Skeletal muscle satellite cell (primary cell): ENCODE results near the gene SYNGR1. TPM values are rescaled to one million over a fixed set of nuclear protein-coding genes. Genes with fewer than 3 reads are reported as not detected.

Experiments
- H3K27me3 ChIP-seq: 2 replicates; pipeline ENCODE4 v1.7.0; 2013; ENCODE audit warnings: low read length; ENCODE audit not compliant: control insufficient read depth, insufficient read depth
- H3K36me3 ChIP-seq: 2 replicates; pipeline ENCODE4 v1.7.0; 2013; ENCODE audit warnings: mild to moderate bottlenecking, control low read depth, low read length; ENCODE audit not compliant: insufficient read depth
- H3K4me1 ChIP-seq: 2 replicates; pipeline ENCODE4 v1.7.0; 2013; ENCODE audit warnings: low read length; ENCODE audit not compliant: control insufficient read depth, insufficient read depth
- H3K4me2 ChIP-seq: 2 replicates; pipeline ENCODE4 v1.7.0; 2013; ENCODE audit warnings: mild to moderate bottlenecking, low read length
- H3K4me3 ChIP-seq: 2 replicates; pipeline ENCODE4 v1.7.0; 2013; ENCODE audit warnings: low read length
- H3K9ac ChIP-seq: 2 replicates; pipeline ENCODE4 v1.7.0; 2013; ENCODE audit warnings: mild to moderate bottlenecking, low read depth, low read length, moderate library complexity
- H3K9me3 ChIP-seq: replicated peaks from 2 replicates; pipeline ENCODE4 v1.7.0; 2013; ENCODE audit warnings: mild to moderate bottlenecking, control low read depth, low read length
- total RNA-seq: library from RNA; depleted of rRNA; stranded (reverse); fragments of >200 nt; gene quantifications from 2 replicates; pipeline ENCODE4 v1.2.3, GENCODE V29; 2012; rRNA removed

Gene SYNGR1, protein sequence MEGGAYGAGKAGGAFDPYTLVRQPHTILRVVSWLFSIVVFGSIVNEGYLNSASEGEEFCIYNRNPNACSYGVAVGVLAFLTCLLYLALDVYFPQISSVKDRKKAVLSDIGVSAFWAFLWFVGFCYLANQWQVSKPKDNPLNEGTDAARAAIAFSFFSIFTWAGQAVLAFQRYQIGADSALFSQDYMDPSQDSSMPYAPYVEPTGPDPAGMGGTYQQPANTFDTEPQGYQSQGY
- 1.7 TPM in 1 of 2 replicates, not detected in the other for total RNA-seq

DNA sequence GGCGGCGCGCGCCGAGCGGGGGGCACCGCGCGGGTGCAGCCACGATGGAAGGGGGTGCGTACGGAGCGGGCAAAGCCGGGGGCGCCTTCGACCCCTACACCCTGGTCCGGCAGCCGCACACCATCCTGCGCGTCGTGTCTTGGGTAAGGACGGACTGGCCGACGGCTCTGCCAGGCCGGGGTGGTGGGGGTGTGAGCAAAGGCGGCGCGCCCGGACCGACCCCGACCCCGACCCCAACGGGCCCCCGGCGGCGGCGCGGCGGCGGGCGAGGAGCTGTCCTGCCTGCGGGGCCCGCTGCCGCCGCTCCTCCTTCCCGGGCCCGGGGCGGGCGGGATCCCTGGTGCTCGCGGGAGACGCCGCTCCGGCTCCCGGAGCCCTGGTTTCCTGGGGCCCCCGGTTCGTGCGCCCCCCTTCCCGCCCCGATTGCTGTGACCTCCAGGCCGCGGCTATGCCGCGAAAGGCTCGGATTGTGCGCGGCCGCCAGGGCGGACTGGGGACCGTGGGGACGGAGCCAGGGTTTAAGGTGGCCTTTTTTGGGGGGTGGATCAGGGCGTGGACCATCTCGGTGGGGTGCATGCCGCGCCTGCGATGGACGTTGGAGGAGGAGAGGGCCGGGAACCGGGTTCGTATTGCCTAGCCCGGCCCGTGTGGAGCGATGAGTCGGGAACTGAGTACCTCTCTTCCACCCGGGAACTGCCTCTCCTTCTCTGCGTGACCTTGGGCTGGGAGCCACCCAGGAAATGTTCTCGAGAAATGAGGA is at the start of gene SYNGR1:
TSS of gene SYNGR1 (plus strand) at position 25 of the 760 bp plus-strand sequence. CDS start at position 45, 20 bp downstream.
- H3K9ac ChIP-seq: peak within 1 kb of the TSS; percentile 62
- H3K36me3 ChIP-seq: no peaks in the 10 kb centered on the region
- peak within 1 kb of the TSS; percentile 91 for H3K4me2 ChIP-seq
- peaks cover 20% of the 10 kb centered on the region for H3K4me1 ChIP-seq
- peak within 1 kb of the TSS; percentile 70 for H3K4me3 ChIP-seq
- H3K9me3 ChIP-seq: no peaks in the 10 kb centered on the region
- peaks cover 4% of the 10 kb centered on the region for H3K27me3 ChIP-seq

DNA sequence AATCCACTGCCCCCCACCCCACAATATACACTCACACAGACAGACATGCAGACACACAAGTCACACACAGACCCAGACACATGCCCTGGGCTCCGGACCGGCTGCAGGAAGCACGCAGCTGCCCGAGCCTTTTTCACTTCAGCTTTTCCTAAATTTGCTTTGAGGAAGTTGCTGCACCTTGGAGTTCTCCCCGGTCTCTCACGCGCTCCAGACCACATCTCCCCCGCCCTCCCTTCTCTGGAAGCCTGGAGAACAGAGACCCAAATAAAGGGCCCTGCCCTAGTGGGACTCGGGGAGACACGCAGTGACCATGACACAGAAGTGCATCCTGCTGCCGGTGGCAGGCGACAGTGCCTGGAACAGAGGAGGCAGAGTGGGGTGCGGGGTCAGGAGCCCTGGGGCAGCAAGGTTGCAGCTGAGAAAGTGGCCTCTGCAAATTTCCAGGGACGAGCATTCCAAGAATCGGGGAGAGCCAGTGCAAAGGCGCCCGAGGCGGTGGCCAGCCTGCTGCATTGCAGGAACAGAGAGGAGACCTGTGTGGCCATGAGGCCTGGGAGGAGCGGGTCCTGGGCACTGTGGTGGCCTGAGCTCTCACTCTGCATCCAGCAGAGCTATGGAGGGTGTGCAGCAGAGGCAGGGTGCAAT is 49.5 kb upstream of the SYNGR1 start:
- H3K27me3 ChIP-seq: no peaks in the 10 kb centered on the region
- no peak overlapping the region for H3K9ac ChIP-seq
- no peaks in the 10 kb centered on the region for H3K36me3 ChIP-seq
- H3K9me3 ChIP-seq: no peaks in the 10 kb centered on the region
- H3K4me2 ChIP-seq: peak overlapping the region; percentile 28
- H3K4me1 ChIP-seq: peaks cover 30% of the 10 kb centered on the region
- H3K4me3 ChIP-seq: no peak overlapping the region

DNA sequence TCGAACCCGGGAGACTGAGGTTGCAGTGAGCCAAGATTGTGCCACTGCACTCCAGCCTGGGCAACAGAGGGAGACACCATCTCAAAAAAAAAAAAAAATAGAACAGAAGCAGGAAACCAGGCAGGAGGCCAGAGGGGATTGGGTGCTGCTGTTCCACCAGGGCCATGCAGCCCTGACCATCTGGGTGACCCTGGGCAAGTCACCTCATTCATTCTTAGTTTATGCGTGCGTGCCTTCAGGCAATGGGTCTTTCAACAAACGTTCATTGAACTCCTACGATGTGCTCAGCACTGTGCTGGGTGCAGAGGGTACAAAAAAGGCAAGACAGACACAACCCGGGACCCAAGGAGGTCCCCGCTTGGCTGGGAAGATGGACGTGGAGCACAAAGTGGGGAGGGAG is 48.7 kb upstream of the SYNGR1 start:
- Histone ChIP-seq H3K4me1 (peaks cover 30% of the 10 kb centered on the region), H3K4me2 (no peak overlapping the region), H3K27me3 (no peaks in the 10 kb centered on the region), H3K9ac (no peak overlapping the region), H3K36me3 (no peaks in the 10 kb centered on the region), H3K9me3 (no peaks in the 10 kb centered on the region), H3K4me3 (no peak overlapping the region)

DNA sequence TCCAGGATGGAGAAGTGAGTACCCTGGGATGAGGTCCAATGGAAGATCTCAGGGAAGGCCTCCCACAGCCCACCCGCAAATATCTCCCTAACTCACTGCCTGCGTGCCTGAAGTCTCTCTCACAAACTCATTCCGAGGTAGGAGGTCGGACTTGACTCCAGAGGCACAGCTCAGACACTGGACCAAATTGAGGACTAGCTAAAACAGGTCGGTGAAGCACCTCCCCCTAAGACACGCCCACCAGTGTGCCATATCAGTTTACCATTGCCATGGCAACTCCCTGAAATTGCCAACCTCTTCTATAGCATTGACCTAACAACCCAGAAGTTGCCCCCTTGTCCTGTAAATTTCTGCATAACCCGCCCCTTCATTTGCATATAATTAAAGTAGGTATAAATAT is 47.9 kb upstream of the SYNGR1 start:
- Histone ChIP-seq H3K9ac (no peak overlapping the region), H3K9me3 (no peaks in the 10 kb centered on the region), H3K36me3 (no peaks in the 10 kb centered on the region), H3K4me3 (no peak overlapping the region), H3K4me2 (no peak overlapping the region), H3K4me1 (peaks cover 28% of the 10 kb centered on the region), H3K27me3 (no peaks in the 10 kb centered on the region)

DNA sequence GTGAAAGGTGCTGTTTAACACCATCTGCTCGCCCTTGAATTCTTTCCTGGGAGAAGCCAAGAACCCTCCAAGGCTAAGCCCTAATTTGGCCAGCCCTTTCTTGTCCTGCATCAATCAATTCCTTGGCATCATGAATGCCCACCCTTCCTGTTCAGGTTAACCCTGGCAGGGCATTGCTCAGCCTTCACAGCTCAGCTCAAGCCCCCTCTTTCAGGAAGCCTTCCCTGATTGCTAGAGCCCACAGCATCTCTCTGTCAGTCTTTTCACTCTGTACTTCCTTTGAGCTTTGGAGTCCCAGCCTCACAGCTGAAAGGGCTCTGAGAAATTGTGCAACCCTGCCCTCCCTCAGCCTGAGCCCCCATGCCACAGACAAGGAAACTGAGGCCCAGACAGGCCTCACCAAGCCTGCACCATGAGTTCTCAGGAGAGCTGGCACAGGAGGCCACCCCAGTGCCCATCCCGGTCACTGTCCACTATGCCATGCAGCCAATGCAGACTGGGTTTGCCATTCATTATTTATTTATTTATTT is 47.3 kb upstream of the SYNGR1 start:
- Histone ChIP-seq H3K9ac (no peak overlapping the region), H3K4me2 (no peak overlapping the region), H3K4me3 (no peak overlapping the region), H3K27me3 (no peaks in the 10 kb centered on the region), H3K4me1 (peaks cover 23% of the 10 kb centered on the region), H3K36me3 (no peaks in the 10 kb centered on the region), H3K9me3 (no peaks in the 10 kb centered on the region)

DNA sequence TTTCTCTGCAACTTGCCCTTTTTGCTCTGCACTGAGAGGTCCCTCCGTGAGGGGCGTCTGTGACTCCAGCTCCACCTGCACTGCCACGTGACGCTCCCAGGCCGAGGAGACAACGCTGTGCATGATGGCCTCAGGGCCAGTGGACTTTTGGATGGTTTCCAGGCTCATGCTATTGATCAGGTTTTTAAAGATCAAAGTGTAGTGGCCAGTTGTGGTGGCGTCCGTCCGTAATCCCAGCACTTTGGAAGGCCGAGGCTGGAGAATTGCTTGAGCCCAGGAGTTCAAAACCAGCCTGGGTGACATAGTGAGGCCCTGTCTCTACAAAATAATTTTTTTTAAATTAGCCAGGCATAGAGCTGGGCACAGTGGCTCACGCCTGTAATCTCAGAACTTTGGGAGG is 46.4 kb upstream of the SYNGR1 start:
- Histone ChIP-seq H3K36me3 (no peaks in the 10 kb centered on the region), H3K27me3 (no peaks in the 10 kb centered on the region), H3K9me3 (no peaks in the 10 kb centered on the region), H3K9ac (no peak overlapping the region), H3K4me1 (peaks cover 17% of the 10 kb centered on the region), H3K4me3 (no peak overlapping the region), H3K4me2 (no peak overlapping the region)

DNA sequence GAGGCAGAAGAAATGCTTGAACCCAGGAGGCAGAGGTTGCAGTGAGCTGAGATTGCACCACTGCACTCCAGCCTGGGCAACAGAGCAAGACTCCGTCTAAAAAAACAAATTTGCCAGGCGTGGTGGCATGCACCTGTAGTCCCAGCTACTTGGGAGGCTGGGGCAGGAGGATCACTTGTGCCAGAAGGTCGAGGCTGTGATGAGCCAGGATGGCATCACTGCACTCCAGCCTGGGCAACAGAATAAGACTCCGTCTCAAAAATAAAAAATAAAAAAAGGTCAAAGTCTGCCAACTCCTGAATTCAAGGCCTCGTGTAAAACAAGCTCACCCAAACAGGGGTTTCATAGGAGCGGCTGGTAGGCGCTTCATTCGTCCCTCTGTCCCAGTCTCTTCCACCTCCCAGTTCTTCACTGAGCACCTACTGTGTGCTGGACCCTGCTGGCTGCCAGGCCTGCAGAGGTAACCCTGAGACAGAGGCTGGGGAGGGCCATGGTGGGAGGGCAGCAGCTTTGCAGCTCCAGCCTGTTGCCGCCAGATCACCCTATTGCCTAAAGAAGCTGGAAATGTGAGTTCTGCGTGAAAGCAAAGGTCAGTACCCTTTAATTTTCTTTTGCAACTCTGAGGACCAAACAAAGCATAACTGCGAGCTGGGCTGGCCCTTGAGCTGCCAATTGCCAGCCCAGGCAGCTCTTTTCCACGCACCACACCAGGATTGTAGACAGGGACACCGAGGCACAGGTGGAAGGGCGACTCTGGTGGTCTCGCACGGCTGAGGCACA is 45.7 kb upstream of the SYNGR1 start:
- H3K9ac ChIP-seq: no peak overlapping the region
- peaks cover 20% of the 10 kb centered on the region for H3K4me1 ChIP-seq
- H3K9me3 ChIP-seq: no peaks in the 10 kb centered on the region
- no peak overlapping the region for H3K4me2 ChIP-seq
- no peaks in the 10 kb centered on the region for H3K27me3 ChIP-seq
- no peaks in the 10 kb centered on the region for H3K36me3 ChIP-seq
- no peak overlapping the region for H3K4me3 ChIP-seq

DNA sequence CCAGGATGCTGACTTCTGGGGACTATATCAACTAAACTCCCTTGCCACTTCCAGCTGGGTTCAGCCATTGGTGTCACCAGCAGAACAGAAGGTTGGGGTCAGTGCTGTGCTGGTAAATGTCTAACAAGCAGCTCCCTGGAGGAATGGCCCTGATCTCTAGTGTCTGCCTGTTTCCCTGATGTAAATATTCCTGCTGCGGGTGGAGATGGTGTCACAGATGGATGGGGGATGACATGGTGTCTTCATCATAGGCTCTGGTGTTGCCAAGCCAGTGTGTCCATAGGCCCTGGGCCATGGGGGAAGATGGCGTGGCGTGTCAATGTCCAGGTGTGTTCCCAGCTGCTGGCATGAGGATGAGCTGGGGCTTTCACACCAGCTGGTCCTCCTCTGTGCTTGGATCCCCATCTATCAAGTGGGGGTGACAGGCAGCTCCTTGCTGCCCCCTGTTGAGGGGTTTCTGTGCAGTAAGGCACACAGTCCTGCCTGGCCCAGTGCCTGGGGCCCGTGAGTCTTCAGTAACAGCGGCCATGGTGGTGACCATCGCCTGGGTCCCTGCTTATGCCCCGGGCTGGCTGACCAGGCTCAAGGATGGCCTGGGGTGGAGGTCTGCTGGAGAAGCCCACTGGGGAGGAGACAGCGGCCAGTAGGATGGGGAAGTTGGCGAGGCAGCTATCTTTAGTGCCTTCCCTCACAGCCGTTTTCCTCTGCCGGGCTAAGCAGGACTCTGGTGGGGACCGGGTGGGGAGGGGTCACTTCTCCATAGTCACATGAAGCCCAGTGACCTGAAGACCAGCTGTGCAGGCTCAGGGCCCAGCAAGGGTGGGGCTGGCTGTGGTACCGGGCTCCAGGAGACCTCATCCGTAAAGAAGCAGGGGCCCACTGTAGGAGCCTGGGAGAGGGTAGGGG is 43.1 kb upstream of the SYNGR1 start:
- Histone ChIP-seq H3K4me3 (no peak overlapping the region), H3K27me3 (no peaks in the 10 kb centered on the region), H3K4me1 (peaks cover 22% of the 10 kb centered on the region), H3K36me3 (peaks cover 4% of the 10 kb centered on the region), H3K9ac (no peak overlapping the region), H3K4me2 (no peak overlapping the region), H3K9me3 (no peaks in the 10 kb centered on the region)

DNA sequence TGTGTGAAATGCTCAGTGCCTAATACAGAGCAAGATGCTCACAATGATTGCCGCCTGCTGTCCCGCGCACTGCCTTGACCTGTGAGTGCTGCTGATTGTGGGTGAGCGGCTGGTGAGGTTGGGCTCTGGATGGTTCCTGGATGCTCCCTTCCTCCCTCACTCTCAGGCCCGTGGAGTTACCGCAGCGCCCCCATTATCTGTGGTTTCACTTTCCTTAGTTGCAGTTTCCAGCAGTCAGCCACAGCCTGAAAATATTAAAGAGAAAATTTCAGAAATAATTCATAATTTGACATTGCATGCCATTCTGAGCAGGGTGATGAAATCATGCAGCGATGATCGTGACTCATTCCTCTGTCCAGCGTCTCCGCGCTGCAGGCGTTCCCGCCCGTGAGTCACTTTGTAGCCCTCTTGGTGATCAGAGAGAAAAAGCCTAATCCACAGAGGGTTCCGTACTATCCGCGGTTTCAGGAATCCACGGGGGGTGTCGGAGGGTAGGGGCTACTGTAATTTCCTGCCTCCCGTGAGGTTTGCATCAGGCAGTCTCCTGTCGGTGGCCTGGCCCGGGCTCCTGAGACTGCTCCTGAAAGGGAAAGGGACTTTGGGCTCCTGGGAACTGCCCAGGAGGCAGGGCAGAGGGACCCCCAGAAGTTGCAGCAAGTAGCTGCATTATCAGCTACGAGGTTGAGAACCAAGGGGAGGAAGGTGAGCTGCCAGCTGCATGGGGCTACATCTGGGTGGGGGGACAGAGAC is 41.0 kb upstream of the SYNGR1 start:
- Histone ChIP-seq H3K9ac (peak overlapping the region; percentile 53), H3K36me3 (peaks cover 25% of the 10 kb centered on the region), H3K27me3 (no peaks in the 10 kb centered on the region), H3K4me2 (peak overlapping the region; percentile 79), H3K4me1 (peaks cover 36% of the 10 kb centered on the region), H3K4me3 (peak overlapping the region; percentile 43), H3K9me3 (no peaks in the 10 kb centered on the region)

DNA sequence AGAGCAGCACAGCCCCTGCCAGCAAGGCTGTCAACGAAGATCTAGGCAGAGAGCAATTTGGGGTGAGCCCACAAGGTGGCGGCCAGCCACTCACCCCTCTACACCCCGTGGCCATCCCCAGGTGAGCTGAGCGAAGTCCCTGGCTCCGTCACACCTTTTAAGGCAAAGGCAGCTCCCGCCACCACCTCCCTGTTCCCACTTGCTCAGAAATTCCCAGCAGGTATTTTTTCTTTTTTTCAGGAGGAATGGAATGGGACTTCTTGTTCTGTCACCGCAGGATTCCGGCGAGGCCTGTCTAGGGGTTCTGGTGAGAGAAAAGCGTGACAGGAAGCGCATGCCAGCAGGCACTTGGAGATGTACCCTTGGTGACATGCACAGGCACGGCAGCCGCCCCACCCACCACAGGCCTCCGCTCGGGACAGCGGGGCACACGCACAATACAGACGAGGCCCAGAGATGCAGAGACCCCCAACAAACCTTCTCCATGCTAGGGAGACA is 40.4 kb upstream of the SYNGR1 start:
- peak overlapping the region; percentile 79 for H3K4me2 ChIP-seq
- peaks cover 42% of the 10 kb centered on the region for H3K4me1 ChIP-seq
- no peaks in the 10 kb centered on the region for H3K27me3 ChIP-seq
- H3K36me3 ChIP-seq: peaks cover 31% of the 10 kb centered on the region
- no peaks in the 10 kb centered on the region for H3K9me3 ChIP-seq
- peak overlapping the region; percentile 53 for H3K9ac ChIP-seq
- H3K4me3 ChIP-seq: peak overlapping the region; percentile 43
